ENCODE measurements around the gene SH3BP5.

Gene SH3BP5

DNA sequence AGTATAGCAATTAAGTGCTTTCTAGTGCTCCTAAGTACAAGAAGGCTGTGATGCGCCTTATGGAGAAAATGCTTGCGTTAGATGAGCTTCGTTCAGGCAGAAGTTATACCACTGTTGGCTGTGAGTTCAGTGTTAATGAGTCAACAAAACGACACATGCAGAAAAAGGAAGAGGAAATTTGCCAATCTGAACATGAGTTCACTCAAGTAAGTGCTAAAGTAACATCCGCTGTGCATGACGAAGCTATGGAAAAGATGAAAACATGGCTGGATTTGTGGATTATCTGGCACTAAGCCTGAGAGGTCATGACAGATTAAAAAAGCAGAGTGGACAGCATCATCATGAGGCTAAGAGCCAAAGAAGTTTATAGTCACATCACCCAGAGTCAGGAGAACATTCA, 36.9 kb downstream of the SH3BP5 start:
- DNase-seq: no peak

DNA sequence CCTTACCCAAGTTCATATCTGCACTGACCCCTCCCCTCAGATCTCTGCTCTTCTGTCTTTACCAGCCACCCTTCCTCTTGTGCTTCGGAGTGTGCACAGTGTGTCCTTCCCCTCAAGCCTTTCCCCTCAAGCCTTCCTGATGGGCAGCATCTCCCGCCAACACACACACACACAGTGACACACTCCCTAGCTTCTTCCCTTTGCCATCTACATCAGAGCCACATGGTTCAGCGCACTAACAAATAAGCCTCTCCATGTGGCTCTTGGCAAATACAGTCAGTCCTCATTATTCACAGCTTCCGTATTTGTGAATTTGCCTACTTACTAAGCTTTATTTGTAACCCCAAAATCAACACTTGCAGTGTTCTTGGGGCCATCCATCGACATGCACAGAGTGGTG, 37.5 kb downstream of the SH3BP5 start:
- peak; percentile 26 to 50 for DNase-seq

DNA sequence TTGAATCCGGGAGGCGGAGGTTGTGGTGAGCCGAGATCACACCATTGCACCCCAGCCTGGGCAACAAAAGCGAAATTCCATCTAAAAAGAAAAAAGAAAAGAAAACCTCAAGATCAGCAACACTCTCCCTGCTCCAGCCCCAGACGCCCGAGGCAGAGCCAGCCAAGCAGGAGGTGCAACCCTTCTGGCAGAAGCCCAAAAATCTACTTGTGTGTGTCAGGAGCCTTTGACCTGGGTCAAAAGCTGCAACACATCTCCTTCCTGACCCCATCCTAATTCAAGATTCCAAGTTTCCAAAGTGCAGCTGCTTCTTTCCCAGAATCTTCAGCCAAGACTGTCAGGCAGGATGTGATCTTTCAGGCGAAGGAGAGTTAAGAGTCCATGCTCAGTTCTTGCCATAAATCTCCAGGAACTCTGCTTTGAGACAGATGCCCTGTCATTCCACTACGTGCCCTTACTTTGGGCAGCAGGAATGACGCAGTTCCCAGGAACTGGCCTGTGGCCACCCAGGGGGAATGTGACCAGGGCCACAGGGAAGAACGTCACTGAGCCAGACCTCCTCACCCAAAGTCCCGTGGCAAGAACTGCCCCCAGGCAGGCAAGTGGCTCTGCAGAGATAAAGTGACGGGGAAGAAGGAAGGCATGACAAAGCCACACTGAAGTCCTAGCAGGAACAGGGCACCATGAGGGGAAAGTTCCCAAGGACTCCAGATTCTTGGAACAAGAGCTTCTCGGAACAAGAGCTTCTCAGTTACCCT, 39.4 kb downstream of the SH3BP5 start:
- no peak for DNase-seq

DNA sequence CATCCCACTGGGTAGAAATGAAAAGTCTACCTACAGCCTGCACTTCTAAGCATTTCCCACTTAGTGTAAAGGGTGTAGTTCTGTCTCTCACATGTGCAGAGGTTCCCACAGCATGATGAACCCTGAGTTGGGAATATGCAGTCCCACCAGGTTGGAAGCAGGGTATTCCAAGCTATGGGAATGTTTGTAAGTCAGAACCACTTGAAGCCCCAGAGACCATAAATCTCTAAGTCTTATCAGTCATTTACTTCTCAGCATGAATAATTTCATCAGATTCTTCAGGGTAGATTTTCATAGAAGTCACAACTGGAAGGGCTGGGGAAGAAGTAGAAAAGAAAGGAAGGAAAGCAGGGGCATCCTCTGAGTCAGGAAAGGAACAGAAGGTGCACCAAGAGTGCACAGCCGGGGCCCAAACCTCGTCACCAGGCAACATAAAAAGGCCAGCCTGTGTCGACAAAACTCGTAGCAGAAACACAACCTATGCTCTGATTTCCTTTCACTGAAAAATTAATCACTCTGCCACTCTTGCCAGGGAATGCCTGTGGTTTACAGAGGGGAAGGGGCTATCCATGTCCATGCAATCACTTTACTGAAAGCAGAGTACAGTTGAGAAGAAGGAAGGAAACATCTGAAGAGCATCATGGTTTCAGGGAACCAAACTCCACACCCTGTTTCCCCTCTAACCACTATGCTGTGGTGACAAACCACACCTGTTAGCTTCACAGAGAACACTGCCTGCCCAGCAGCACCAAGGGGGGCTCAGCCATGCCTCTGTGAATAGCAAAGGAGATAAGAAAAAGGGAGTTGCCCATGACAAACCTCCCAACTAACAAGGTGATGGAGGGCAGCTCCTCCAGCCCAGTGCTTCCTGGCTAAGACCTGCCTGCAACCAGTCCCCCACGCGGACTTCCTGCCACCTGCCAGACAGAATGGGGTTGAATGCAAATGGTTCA, 40.5 kb downstream of the SH3BP5 start:
- DNase-seq: no peak

DNA sequence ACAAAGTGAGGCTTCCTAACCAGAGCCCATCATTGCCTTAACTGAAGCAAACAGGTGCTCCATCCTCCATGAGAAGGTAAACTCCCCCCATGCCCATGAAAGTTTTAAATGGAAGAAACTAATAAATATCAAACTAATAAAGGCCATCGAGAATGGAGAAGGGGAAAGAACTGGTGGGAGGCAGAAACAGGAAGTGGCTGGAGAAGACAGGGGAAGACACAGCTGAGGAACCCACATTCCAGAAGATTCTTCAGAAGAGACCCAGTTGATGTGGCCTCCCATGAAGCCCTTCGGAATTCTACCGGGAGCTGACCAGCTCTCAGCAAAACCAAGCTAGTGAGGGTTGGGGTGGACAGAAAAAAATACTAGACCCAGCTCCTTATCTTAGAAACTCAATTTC, 41.6 kb downstream of the SH3BP5 start:
- no peak for DNase-seq

DNA sequence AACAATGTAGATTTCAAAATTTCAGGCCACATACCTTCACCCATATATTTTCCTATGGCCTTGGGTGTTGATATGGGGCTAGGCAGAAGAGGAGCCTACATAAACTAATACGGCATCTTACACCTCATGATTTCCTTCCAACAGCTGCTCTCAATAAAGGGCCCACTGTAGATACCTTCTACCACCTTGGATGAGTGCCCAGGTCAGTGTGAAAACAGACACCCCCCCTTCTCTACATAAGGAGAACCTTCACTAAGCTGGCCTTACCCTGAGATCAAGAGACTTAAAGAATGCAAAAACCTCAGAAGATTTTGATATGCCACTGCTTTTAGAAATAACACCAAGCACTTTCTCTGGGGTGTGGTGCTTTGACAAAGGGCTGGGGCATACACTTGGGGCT, 42.7 kb downstream of the SH3BP5 start:
- DNase-seq: no peak

DNA sequence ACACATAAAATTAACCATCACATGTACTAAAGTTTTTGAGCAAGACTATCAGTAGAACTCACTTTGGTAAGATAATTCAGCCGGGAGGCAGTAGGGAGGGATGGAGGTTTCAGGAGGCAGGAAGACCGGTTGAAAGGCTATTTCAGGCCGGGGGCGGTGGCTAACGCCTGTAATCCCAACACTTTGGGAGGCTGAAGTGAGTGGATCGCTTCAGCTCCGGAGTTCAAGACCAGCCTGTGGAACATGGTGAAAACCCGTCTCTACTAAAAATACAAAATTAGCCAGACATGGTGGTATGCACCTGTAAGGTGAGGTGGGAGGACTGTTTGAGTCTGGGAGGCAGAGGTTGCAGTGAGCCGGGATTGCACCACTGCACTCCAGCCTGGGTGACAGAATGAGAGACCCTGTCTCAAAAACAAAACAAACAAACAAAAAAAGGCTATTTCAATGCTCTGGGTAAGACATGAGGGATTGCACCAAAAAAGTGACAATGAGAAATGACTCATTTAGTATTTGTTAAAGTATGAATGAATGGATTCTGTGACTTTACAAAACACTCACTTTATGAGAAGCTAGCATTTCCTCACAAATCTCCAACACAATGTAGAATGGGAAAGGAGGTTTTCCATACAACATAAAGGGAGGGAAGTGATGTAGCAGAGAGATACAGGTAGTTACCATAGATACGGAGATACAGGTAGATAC, 43.9 kb downstream of the SH3BP5 start:
- DNase-seq: no peak

DNA sequence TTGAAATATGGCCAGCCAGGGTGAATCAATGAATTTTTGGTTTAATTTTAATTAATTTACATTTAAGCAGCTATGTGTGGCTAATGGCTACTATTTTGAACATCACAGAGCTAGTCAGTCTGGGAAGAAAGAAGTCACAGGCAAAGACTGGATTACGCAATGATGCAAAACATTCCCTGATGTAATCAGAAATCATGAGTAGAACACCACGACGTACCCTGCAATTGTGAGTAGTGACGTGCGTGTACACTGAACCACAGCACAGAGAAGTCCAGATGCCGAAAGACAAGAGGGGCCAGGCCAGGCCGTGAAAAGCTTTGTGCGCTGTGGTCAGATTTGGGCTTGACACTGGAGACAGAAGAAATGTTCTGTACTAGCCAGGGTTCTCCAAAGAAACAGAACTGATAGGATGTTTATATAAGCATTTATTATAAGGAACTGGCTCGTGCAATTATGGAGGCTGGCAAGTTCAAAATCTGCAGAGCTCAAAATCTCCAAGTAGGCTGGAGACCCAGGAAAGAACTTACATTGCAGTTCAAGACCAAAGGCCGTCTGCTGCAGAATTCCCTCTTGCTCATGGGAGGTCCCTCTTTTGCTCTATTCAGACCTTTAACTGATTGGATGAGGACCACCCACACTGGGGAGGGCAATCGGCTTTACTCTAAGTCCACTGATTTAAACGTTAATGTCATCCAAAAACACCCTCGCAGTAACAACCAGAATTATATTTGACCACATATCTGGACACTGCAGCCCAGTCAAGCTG, 44.6 kb downstream of the SH3BP5 start:
- DNase-seq: no peak

DNA sequence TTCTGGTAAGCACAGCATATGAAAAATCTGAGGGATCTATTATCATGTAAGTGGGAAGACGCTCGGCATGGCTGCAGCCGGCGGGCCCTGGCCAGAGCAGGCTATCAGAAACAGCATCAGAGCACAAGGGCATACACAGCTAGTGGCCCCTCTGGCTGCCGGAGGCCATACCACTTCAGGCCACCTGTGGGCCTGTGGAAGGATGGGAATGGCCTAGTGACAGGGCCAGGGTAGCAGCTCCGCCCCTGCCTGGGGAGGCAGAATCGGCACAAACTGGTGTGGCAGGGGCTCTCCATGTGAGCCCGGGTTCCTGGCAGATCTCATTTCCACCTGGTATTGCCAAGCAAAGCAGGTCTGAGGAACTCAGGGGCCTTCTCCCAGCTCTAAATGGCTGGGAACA, 46.4 kb downstream of the SH3BP5 start:
- DNase-seq: peak in 1 of 2 experiments; percentile 36

DNA sequence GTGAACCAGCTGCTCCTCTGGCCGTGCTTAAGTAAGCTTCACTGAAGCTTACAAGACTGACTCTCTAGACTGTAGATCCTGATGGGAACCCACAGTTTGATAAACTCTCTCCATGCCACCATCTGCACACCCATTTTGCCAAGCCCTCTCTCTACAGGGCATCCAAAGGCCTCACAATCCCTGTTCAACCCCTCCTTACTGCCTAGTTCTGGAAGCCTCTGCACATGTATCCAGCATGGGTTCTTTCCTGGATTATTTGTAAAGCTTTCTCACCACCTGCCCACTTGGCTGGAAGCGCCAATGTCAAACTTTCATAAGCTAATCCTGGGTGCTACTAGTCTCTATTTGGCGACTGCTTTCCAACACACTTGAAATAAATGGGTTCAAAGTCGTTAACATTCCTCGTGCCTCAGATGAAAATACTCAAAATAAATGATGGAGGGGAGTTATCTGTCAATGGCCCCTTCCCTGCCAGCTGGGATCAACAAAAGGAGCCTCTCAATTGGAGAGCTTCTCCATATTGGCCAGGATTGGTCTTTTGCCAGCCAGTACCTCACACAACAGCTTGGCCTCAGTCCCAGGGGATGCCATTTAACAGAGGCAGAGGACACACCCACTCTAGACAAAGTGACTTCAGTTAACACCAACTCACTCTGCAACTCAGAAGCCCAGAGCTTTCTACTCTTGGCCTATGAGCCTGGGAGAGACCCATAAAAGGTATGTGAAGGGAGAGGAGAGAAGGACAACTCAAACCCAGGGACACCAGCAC, 48.1 kb downstream of the SH3BP5 start:
- DNase-seq: no peak

DNA sequence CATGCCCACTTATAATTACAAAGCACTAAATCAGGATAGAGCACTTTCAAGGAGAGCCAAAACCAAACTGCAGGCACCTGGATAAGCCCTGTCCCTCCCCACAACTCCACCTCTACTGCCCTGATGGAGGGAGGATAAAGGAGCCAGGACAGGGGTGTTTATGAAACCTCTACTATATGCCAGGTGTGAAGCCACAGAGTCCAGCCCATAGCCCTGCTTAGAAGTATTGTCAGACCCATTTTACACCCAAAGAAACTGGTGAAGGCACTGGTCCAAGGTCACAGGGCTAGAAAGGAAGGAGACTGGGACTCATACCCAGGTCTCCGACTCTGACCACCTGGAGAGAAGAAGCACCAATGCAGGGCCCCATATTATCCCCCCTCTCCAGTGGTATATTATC, 48.7 kb downstream of the SH3BP5 start:
- DNase-seq: no peak

DNA sequence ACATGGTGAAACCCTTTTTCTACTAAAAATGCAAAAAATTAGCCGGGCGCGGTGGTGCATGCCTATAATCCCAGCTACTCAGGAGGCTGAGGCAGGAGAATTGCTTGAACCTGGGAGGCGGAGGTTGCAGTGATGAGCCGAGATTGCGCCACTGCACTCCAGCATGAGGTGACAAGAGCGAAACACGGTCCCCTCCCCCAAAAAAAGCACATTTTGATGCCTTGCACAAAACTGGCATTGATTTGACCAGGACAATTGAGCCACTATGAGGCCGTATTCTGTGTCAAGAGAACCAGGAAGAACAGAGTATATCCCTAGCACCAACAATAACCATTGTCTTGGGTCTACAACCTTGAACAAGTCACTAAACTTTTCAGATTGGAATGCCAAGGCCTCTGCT, 50.6 kb downstream of the SH3BP5 start:
- DNase-seq: no peak

DNA sequence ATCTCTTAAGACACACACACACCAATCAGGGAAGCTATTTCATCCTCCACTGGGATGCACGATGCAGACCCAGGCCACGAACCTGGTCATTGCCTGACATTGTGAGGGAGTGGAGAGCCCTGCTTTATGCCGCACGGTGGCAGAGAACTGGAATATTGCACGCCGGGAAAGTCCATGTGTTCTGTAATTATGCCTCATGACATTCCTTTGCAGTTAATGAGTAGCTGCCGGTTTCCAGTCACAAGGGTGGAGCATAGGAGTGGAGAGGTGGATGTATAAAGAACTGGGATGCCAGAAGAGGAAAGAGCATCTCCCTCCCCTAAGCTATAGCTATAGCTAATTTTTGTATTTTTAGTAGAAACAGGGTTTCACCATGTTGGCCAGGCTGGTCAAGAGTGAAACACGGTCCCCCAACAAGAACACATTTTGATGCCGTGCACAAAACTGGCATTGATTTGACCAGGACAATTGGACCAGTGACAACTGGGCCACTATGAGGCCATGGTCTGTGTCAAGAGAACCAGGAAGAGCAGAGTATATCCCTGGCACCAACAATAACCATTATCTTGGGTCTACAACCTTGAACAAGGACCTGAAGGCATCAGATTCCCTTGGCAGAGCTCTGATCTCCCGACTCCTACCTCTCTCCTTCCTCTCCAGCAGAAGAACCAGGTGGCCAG, 51.4 kb downstream of the SH3BP5 start:
- DNase-seq: no peak

DNA sequence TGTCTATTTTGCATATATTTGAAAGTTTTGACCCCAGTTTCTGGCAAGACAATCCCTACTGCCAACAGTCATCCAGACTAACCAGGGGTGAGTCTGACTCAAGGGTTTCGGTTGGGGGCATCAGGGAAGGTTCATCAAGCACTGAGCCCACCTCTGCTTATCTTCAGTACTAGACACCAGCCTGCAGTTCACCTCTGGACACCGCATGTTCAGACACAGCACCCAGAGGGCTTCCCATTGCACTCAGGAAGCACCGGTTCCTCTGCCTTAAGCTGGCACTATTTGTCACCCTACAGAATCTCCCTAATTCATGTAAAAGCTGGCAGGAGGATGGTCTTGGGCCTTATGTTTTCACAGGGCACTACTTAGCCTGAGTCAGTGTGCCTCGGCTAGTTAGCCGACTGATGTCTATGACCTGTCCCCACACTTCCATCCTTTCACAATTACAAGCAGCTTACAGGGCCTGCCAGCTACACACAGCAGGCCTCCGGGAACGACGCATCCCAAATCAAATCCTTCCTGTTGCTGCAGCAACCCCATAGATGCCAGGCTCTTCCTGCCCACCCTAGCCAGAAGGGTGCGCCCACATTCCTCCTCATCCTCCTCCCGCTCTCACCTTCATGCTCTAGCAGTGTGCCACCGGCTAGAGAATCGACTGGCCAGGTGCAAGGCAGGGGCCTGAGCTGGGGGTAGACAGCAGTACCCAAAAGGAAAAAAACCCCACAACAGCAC, 52.5 kb downstream of the SH3BP5 start:
- no peak for DNase-seq

DNA sequence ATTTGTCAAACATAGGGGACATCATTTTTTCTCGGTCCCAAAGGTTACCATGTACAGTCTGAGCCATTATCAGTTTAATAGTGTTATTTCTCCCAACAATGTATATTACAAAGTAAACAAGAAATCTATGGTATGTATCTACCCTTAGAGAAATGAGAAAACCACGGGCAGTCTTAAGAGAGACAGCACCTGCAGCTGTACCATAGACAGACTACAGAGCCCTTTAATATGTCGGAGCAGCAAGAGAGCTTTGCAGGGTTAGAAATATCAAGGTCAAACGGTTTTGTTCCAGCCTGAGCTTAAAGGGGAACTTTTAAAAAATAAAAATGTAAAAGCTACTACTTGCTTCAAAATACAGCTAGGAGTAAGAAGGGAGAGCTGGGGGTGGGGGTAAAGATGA, 53.2 kb downstream of the SH3BP5 start:
- no peak for DNase-seq

DNA sequence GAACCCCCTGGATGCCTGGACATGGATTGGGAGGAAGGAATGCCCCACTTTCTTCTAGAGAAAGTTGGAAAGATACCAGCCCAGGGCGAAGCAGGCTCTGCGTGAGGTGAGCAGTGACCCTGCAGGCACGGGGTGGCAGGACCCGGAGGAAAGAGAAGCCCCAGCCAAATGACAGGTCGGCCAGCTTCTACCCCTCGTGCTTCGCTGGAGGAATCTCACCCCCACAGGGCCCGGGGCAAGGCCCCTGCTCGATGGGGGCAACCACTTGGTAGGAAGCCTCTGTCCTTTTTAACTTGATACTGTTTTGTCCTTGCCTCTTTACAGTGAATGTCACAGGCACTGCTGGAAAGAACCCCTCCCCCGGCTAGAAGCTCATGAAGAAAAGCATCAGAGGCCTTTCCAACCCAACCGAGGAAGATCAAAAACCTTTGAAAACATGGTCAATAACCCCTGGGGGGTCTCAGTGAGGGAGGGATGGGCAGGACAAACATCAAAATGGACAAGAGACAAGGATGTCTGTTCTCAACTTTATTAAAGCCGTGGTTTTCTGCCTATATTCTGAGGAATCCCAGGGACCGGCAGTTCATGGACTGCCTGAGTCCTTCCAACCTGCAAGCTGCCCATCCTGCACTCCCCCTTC, 54.4 kb downstream of the SH3BP5 start:
- DNase-seq: no peak

DNA sequence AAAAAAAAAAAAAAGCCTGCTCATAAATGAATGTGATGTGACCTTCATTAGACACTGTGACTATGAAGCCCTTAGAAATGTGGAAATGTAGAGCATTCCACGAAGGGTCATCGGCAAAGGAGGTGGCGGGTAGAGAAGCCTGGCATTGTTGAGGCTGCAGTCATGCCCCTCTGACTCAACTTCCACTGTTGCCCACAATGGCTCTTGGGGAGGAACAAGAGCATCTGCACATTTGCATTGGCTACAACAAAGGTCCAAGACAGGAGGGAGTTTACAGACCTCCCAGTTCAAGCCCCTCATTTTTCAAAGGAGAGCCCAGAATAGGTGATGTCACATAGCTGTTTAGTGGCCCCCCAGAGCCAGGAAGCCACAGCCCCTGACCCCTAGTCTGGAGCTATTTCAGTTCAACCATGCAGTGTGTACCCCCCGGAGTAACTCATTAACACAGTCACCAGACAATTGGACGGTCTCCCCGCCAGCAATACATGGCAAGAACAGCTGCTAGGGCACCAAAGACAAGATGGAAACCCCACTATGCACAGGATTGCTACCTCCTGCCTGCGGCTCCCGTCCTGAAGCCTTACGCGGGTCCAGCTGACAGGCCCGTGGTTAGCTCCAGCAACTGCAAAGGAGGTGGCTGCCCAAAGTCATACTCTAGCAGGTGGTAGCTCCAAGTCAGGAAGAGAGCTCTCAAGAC, 56.2 kb downstream of the SH3BP5 start:
- no peak for DNase-seq

DNA sequence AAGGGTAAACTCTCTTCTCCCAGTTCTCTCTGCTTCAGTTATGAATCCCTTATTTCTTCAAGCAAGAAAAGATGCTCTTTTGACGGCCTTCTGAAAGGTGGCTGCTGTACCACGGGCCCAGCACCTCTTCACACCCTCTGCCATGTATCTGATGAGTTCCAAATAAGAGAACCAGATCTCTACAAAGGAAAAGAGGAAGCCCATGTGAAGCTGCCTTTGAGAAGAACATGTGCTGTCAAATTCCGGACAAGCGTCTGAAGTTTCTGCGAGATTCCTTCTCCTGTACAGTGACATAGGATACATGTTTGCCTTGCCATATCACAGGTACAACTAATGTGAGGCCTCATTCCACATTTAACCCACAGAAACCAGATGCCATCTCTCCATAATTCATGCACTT, 59.2 kb downstream of the SH3BP5 start:
- DNase-seq: no peak

DNA sequence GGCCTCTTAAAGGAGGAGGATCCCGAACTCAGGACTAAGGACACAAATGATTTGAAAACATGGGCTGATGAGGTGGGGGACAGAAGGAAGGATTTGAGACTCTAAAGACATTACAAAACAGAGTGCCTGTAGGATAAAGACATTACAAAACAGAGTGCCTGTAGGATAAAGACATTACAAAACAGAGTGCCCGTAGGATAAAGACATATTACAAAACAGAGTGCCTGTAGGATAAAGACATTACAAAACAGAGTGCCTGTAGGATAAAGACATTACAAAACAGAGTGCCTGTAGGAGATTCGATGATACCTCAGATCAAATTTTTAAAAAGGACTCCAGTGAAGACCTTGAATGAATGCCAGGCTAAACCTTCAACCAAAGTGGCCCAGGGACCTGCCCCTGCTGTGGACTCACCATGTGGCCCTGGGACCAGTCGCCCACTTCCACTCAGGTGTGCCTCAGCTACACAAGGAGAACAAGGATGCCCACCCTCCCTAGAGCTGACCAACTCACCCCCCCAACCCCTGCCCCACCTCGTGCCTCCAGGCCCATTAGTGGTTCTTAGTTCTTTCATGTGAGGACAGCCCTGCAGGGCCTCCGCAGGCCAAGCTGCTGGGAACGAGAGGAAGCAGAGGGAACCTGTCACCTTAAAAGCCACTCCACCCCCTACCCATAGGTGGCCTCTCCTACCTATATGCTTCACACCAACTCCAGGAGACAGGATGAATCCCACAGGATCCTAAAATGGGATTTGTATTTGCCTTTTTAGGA, 59.8 kb downstream of the SH3BP5 start:
- no peak for DNase-seq
